Sigmoid colon (tissue), 7 donors: ENCODE data around the gene NCAN. TPM values are rescaled to one million over a fixed set of nuclear protein-coding genes. Genes with fewer than 3 reads are reported as not detected.
A peak's percentile ranks its signal among the peaks of the same experiment; 100 is the strongest.

Experiments used
- DNase-seq: peaks from one replicate; pipeline ENCODE4 v3.0.0-alpha.2; 2019
- H3K27ac ChIP-seq, 4 donors: fragments of 200-600 bp; sonication (generic); one replicate each; pipeline ENCODE4 v1.5.1; 2016 to 2019; ENCODE audit warnings: mild to moderate bottlenecking in 1 of 4
- H3K27me3 ChIP-seq, 3 donors: fragments of 200-600 bp; sonication (generic); one replicate each; pipeline ENCODE4 v1.5.1; 2019; ENCODE audit warnings: mild to moderate bottlenecking in 1 of 3
- H3K36me3 ChIP-seq, 4 donors: fragments of 200-600 bp; sonication (generic); one replicate each; pipeline ENCODE4 v1.5.1; 2016 to 2019
- H3K4me1 ChIP-seq, 4 donors: fragments of 200-600 bp; sonication (generic); one replicate each; pipeline ENCODE4 v1.5.1; 2017 to 2019
- H3K4me3 ChIP-seq, 4 donors: fragments of 200-600 bp; sonication (generic); one replicate each; pipeline ENCODE4 v1.5.1; 2017 to 2019; ENCODE audit warnings: mild to moderate bottlenecking in 2 of 4, moderate library complexity in 1 of 4
- H3K9me3 ChIP-seq, 4 donors: fragments of 200-600 bp in 3 of 4; sonication (generic) in 3 of 4; one replicate each; pipeline versions ENCODE4 v1.5.1 to v1.6.1; 2013 to 2019
- EP300 ChIP-seq, 4 donors: sonication (generic); formaldehyde crosslinking; IDR thresholded peaks; one replicate each; pipeline ENCODE4 v1.6.1; 2017; ENCODE audit warnings: antibody characterized with exemption in 4 of 4
- POLR2A ChIP-seq, 2 donors: fragments of 450-650 bp; IDR thresholded peaks; one replicate each; pipeline ENCODE4 v1.6.1; 2016; ENCODE audit warnings: antibody characterized with exemption in 2 of 2, mild to moderate bottlenecking in 2 of 2, moderate library complexity in 2 of 2
- POLR2AphosphoS5 ChIP-seq, 4 donors: sonication (generic); formaldehyde crosslinking; IDR thresholded peaks; one replicate each; pipeline ENCODE4 v1.6.1; 2017; ENCODE audit warnings: antibody characterized with exemption in 4 of 4
- WGBS, 2 donors: extraction: QIAGEN DNeasy Blood & Tissue Kit; methylation state at CpG; one replicate each; pipeline ENCODE4 v1.1.7; 2013; 5-methylcytosine and 5-hydroxymethylcytosine counted together
- intact Hi-C: fragments of 100-400 bp; cut with DNase I; formaldehyde crosslinking; loops from one replicate; pipeline ENCODE4 v1.15.1; 2023
- polyA plus RNA-seq, 3 donors: library from polyadenylated mRNA; stranded (reverse); fragments of 200-250 nt; gene quantifications; one replicate each; pipeline ENCODE4 v1.2.3, GENCODE V29; 2013
- total RNA-seq, 4 donors: library from RNA; depleted of rRNA; stranded (reverse); fragments of >200 nt; gene quantifications; one replicate each; pipeline ENCODE4 v1.1.0, GENCODE V29; 2016
- TF ChIP-seq, protein P1 (sequence below), 4 experiments: fragments of 450-650 bp in 3 of 4; fragments of 200-600 bp in 1 of 4; IDR thresholded peaks; one replicate each; pipeline ENCODE4 v1.5.1; 2016 to 2019; ENCODE audit warnings: antibody characterized with exemption in 4 of 4, mild to moderate bottlenecking in 3 of 4, moderate library complexity in 2 of 4
- donor health status: healthy with polysubstance abuse.
- donor health status: Bipolar disorder and iron deficiency.
- donor health status: healthy.

The NCAN gene
- total and polyA plus RNA-seq, 7 donors = under 0.01 to 0.09 (median under 0.01) TPM; not detected in 4

DNA sequence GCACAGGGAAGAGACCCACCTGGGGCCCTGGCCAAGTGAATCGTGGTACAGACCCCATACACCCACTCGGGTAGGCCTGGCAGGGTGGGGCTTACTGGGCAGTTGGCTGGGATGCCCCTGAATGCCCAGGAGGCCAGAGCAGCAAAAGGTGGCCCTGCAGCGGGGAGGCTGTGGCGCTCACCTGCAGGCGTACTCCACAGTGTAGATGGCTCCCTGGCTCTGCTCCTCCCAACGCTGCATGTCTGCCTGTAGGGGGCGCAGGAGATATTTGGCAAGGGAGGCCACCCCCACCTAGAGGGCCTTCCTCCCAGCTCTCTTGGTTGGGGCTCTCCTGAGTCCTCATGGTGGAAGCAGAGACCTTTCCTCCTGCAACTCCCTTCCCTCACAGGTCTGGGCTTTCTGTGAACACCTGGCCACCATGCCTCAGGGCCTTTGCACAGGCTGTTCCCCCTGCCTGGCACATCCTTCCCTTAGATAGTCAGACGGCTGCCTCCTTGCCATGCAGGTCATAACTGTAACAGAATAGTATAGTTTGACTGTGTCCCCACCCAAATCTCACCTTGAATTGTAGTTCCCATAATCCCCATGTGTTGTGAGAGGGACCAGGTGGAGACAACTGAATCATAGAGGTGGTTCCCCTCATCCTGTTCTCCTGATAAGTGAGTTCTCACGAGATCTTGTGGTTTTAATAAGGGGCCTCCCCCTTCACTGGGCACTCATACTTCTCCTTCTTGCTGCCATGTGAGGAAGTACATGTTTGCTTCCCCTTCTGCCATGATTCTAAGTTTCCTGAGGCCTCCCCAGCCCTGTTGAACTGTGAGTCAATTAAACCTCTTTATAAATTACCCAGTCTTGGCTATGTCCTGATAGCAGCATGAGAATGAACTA lies 25.7 kb upstream of the NCAN start:
- no peaks in the 10 kb centered on the region for H3K9me3 ChIP-seq
- peaks cover 6 to 48% (median 9%) of the 10 kb centered on the region in 4 donors for H3K36me3 ChIP-seq
- H3K27ac ChIP-seq = no peak overlapping the region
- H3K4me1 ChIP-seq = peaks cover 0 to 28% (median 23%) of the 10 kb centered on the region in 4 donors
- no peaks in the 10 kb centered on the region for H3K27me3 ChIP-seq
- TF ChIP-seq, protein P1, sequence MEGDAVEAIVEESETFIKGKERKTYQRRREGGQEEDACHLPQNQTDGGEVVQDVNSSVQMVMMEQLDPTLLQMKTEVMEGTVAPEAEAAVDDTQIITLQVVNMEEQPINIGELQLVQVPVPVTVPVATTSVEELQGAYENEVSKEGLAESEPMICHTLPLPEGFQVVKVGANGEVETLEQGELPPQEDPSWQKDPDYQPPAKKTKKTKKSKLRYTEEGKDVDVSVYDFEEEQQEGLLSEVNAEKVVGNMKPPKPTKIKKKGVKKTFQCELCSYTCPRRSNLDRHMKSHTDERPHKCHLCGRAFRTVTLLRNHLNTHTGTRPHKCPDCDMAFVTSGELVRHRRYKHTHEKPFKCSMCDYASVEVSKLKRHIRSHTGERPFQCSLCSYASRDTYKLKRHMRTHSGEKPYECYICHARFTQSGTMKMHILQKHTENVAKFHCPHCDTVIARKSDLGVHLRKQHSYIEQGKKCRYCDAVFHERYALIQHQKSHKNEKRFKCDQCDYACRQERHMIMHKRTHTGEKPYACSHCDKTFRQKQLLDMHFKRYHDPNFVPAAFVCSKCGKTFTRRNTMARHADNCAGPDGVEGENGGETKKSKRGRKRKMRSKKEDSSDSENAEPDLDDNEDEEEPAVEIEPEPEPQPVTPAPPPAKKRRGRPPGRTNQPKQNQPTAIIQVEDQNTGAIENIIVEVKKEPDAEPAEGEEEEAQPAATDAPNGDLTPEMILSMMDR (IDR thresholded peaks at IDR 0.05) = peak in 1 of 4 experiments; percentile 29
- no peak for TF ChIP-seq POLR2A (IDR thresholded peaks at IDR 0.05)
- intact Hi-C loops = loop anchor here (5.0 kb wide), 1 partner anchor 549 kb away; the partner anchor contains the start of gene KLHL26
- WGBS, 2 donors = 65 to 77% methylated on average over 9 of the region's 9 CpGs
- H3K4me3 ChIP-seq = no peak overlapping the region
- no peak for DNase-seq

DNA sequence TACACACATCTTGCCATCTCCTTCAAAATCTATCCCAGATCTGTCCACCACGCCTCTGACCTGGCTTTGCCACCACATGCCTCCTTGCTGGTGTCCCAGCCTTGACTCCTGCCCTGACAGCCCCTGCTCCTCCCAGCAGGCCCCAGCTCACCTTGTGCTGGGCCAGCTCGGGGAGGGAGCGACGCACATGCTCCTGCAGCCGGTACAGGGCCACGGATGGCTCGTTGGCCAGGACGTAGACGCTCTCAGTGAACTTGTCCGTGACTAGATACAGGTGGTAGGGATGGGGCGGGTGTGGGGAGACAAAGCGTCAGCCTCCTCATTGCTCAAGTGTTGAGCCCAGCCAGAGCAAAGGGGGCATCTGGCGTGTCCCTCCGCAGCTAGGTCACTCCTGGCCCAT lies 25.0 kb upstream of the NCAN start:
- intact Hi-C loops = loop anchor here (5.0 kb wide), 1 partner anchor 549 kb away; the partner anchor contains the start of gene KLHL26
- no peaks in the 10 kb centered on the region for H3K9me3 ChIP-seq
- H3K27me3 ChIP-seq = no peaks in the 10 kb centered on the region
- no peak for DNase-seq
- TF ChIP-seq POLR2A (IDR thresholded peaks at IDR 0.05) (no peak), EP300 (IDR thresholded peaks at IDR 0.05) (no peak), POLR2AphosphoS5 (IDR thresholded peaks at IDR 0.05) (no peak)
- TF ChIP-seq, protein P1 (IDR thresholded peaks at IDR 0.05) = no peak
- no peak overlapping the region for H3K4me3 ChIP-seq
- H3K27ac ChIP-seq = no peak overlapping the region
- 95 to 96% methylated on average over 14 of the region's 14 CpGs for WGBS, 2 donors
- peaks cover 0 to 32% (median 27%) of the 10 kb centered on the region in 4 donors for H3K4me1 ChIP-seq
- peaks cover 2 to 41% (median 7%) of the 10 kb centered on the region in 4 donors for H3K36me3 ChIP-seq

DNA sequence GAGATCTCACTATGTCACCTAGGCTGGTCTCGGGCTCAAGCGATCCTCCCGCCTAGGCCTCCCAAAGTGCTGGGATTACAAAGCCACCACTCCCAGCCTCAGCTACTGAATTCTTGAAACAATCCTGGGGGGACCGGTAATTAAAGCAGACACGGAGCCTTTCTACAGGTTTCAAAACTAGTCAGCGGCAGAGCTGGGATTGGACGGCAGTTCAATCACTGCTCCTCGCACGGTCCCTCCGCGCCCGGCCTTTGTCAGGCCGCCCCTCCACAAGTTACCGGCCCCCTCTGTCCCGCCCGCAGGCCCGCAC lies 20.0 kb upstream of the NCAN start:
- no peak for TF ChIP-seq POLR2AphosphoS5 (IDR thresholded peaks at IDR 0.05)
- no peak for TF ChIP-seq POLR2A (IDR thresholded peaks at IDR 0.05)
- TF ChIP-seq, protein P1 (IDR thresholded peaks at IDR 0.05) = no peak
- TF ChIP-seq EP300 (IDR thresholded peaks at IDR 0.05) = no peak
- Histone ChIP-seq H3K36me3 (peaks cover 0 to 13% (median 5%) of the 10 kb centered on the region in 4 donors), H3K9me3 (no peaks in the 10 kb centered on the region), H3K4me3 (peak overlapping the region; percentile 65 to 99 (median 84)), H3K27me3 (no peaks in the 10 kb centered on the region), H3K27ac (peak overlapping the region; percentile 97 to 100 (median 98)), H3K4me1 (peaks cover 0 to 55% (median 47%) of the 10 kb centered on the region in 4 donors)
- DNase-seq = no peak
- WGBS, 2 donors = 0 to 1% methylated on average over 17 of the region's 17 CpGs
- intact Hi-C loops = loop anchor here (1.0 to 10.0 kb wide), 6 partner anchors 12 to 509 kb away; partner anchors contain the start of genes CRTC1, MAU2, NDUFA13 and NR2C2AP

DNA sequence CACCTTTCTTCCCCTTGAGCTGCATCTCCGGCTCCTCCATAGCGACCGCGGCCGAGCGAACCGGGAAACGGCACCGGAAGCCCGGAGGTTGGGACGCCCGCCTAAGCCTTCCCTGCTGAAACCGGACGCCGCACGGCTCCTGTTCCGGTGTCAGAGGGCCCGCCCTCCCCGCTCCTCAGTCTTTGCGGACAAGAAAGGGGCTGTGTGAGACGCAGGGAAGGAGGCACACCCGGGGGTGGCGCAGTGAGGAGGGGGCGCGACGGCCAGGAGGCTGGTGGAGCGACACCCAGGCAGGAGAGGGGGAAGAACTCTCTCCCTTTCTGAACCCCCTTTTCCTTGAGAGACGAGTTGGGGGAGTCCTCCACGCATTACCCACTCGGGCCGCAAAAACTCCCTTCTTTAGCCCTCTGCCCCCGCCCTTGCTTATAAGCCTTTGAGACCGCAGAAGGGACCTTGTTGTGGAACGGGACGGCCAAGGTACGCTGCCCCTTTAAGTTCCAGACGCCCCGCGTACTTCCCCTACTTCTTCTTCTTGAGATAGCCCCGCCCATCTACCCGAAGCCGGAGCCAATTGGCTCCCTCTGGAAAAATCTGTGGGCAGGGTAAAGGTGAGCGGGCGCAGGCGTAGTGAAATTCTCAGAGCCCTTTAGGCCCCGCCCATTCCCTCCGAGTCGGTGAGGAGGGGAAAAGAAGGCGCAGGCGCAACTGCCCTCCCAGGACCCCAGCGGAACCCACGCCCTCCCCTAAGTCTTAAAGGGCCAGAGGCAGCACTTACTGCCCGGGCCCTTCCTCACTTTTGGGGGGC lies 19.5 kb upstream of the NCAN start, which contains the start of the genes BORCS8 and RFXANK:
Gene BORCS8 (minus strand): TSS at position 75 of the 805 bp plus-strand sequence. CDS start 35 bp downstream, at position 40.
Gene RFXANK (plus strand): TSS at position 181 of the 805 bp plus-strand sequence. CDS start 1,689 bp downstream, outside the sequence.
- Histone ChIP-seq H3K9me3 (no peaks in the 10 kb centered on the region), H3K36me3 (peaks cover 5 to 13% (median 8%) of the 10 kb centered on the region in 4 donors), H3K4me3 (peak within 1 kb of the TSS; percentile 65 to 99 (median 84)), H3K27me3 (no peaks in the 10 kb centered on the region), H3K27ac (peak within 1 kb of the TSS; percentile 97 to 100 (median 98)), H3K4me1 (peaks cover 0 to 55% (median 47%) of the 10 kb centered on the region in 4 donors)
- peak; percentile 33 to 76 (median 61) for TF ChIP-seq POLR2AphosphoS5 (IDR thresholded peaks at IDR 0.05)
- no peak for TF ChIP-seq EP300 (IDR thresholded peaks at IDR 0.05)
- TF ChIP-seq, protein P1 (IDR thresholded peaks at IDR 0.05) = no peak
- peak; percentile 29 to 62 for TF ChIP-seq POLR2A (IDR thresholded peaks at IDR 0.05)
- intact Hi-C loops = loop anchor here (1.0 to 10.0 kb wide), 6 partner anchors 11 to 510 kb away; partner anchors contain the start of genes CRTC1, MAU2, NDUFA13 and NR2C2AP
- 0% methylated on average over 53 of the region's 53 CpGs for WGBS, 2 donors
- DNase-seq = peak; percentile 100
